Raji (cell line): ENCODE results near the gene G6PC3.

ENCODE experiments used
- POLR2A ChIP-seq: IDR thresholded peaks from 2 replicates; pipeline ENCODE4 v1.6.1; 2011; ENCODE audit warnings: low read depth, low read length, control low read depth; ENCODE audit not compliant: insufficient read depth

G6PC3 gene

DNA sequence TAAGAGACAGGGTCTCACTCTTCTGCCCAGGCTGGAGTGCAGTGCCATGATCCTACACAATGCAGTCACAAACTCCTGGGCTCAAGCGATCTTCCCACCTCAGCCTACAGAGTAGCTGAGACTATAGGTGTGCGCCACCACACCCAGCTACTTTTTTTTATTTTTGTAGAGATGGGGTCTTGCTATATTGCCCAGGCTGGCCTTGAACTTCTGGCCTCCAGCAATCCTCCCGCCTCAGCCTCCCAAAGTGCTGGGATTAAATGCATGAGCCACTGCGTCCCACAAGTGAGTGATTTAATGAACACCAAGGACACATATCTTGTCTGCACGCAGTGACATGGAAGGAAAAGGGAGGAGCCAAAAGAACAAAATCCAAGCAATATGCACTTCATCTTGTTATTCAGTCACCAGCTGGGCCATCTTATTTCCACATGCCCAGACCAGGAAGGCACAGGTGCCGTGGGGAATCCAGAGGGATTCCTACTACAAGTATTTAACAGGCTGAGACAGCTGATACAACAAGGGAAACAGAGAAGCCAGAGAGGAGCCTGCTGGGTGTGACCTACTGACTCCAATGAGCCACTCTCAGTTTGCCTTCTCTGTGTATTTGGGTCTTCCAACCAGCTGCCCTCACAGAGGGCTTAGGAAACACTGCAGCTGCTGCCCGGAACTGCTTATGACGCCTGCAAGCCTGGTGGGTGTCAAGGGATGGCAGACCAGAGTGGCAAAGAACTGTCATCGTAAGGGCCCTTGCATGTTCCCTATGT lies 21.1 kb upstream of the G6PC3 start:
- TF ChIP-seq POLR2A, result no peak

DNA sequence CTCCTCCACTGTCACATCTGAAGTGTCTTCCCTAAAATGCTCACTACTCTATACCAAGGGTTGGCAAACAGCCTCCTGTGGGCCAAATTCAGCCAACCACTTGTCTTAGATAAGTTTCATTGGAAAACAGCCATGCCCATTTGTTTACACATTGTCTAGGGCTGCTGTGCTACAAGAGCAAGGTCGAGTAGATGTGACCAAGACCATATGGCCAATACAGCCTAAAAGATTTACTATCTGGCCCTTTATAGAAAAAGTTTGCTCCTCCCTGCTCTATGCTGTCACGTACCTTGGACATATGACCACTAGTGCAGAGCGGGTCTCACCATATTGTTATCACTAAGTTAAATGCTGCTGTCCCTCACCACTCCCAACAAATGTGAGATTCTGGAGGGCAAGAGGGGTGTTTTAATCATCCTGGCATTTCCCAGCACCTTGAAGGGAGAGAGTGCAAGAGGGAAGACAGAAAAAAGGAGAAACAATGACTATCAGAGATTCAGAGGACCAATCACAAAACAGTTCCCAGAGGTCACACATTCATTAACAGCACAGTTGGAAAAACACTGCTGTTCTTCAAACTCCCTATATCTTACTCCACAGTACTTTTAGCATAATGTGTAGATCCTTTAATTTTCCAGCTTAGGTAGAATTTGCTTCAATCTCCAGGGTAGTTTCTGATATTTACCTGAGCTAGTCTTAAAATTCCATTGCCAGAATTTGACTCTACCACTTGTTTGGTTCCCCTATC lies 17.2 kb upstream of the G6PC3 start:
- no peak for TF ChIP-seq POLR2A

DNA sequence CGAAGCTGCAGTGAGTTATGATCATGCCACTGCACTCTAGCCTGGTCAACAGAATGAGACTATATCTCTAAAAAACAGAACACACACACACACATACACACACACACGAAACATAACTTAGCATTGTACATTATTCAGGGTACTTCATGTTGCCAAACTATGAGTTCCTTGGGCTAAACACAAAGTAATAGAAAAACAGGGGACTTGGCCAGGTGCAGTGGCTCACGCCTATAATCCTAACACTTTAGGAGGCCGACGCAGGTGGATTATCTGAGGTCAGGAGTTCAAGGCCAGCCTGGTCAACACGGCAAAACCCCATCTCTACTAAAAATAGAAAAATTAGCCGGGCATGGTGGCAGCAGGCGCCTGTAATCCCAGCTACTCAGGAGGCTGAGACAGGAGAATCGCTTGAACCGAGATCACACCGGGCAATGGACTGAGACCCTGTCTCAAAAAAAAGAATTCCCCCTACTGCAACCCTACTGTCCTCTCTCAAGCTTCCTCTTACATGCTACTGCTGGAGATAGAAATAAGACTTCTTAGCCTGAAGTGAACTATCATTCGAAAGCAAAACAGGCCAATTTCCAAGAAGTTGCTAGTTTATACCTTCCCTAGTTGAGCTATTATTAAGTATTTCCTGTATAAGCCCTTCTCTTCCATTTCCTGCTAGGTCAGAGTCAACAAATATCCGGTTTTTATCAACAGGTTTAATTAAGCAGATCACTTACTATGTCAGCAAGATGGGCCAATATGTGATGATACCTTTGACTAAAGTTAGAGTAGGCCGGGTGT lies 11.2 kb upstream of the G6PC3 start:
- TF ChIP-seq POLR2A, result no peak

DNA sequence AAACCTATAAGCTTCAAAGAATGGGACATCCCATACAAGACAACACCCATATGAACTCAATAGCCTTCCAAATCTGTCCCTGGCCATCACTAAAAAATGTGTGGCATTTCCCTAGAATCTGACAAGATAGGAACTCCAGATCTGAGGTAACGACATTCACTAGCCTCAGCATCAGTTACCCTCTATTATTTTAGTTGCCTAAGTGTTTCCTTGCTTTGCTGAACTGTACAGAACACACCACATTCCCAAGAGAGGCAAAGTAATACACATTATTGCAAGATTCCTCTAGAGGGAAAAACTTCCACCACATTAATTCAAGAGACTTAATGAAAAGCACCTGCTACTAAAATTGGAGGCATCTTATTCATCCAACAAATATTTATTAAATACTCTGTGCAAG lies 9.1 kb upstream of the G6PC3 start:
- no peak for TF ChIP-seq POLR2A

DNA sequence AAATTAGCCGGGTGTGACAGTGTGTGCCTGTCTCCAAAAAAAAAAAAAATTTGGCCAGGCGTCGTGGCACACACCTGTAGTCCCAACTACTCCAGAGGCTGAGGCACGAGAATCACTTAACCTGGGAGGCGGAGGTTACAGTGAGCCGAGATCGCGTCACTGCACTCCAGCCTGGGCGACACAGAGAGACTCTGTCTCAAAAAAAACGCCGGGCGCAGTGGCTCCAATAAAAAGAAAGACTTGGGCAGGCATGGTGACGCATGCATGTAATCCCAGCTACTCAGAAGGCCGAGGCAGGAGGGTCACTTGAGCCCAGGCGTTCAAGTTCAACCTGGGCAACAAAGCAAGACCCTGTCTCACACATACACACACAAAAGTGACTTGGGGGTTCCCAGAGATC lies 7.7 kb upstream of the G6PC3 start:
- no peak for TF ChIP-seq POLR2A

DNA sequence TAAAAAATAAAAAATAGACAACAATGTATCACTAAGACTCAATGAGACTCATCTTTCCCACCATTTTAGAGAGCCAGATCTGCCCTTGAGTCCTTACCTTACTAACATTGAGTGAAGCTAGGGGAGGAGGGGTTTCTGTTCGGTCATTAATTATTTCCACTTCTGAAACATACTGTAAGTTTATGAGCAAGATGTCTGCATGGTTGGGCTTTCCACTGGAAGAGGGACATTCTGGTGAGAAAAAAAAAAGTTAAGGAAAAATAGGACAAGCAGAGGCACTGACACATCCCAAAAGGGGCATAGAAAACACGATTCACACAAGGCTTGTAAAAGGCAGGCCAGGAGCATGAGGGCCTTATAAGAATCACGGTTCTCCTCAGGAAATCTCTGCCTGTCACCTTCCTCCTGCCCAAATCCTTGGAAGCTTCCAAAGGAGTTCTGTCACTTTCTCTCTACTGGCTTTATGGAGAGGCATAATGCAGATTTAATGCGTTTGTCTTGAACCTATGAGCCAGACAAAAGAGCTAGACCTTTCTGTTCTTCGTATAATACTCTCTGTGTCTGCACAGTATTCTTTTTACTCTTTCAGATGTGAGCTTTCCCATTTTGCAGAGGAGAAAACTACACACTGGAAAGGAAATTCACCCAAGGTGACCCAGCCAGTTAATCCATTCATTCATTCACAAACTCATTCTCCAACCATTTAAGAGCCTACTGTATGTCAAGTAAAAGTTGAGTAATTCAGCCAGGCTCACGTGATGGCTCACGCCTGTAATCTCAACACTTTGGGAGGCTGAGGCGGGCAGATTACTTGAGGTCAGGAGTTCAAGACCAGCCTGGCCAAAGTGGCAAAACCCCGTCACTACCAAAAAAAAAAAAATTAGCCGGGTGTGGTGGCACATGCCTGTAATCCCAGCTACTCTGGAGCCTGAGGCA lies 6.6 kb upstream of the G6PC3 start:
- TF ChIP-seq POLR2A, result no peak

DNA sequence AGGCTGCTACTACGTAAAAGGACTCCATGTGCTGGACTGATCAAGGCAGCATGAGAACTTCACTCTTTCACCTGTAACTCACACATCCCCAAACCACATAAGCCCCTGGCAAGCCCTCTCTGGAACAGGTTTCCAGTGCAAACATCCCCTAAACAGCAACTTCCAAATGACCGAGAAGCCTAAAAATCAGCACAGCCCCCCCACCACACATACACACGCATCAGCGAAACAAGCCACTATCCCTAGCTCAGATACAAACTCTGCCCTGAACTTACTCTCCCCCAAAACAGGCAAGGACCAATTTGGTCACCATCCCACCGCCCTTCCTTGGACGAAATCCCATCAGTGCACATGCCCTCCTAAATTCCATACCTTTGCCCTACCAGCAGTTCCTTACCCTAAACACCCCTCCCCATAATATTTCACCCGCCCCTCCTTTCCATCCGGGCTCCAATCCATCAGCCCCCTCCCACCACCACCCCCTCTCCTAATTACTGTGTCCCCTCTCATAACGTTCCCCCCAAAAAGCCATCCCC lies 4.8 kb upstream of the G6PC3 start:
- no peak for TF ChIP-seq POLR2A

DNA sequence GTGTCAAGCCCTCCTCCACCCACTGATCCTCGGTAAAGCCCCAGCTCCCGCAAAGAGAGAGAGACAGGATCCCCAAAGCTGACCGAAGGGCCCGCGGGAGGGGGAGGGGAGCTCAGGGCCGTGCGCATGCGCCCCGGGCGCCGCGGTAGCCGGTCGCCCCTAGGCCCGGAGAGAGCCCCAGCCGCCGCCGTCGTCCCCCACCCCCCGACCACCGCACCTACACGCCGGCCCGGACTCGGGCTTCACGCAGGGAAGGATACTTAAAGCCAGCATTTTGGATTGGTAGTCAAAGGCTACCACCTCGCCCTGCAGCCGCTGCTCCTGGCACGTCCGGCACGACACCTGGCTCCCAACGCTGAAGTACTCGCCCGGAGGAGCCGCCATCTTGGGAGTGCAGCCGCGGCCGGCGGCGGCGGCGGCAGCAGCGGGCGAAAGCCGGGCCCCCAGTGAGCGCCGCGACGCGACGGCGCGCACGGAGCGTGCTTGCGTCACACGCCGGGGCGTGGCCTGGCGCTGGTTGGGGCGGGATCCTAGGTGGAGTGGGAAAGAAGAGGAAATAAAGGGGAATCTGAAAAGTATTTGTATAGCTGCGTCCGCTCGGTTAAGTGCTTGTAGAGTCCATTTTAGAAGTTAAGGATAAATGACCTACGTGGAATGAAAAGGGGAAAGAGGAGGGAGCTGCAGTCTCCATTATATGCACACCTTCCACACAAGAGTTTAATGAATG lies 4.2 kb upstream of the G6PC3 start, which contains the start of gene LSM12:
Gene LSM12 (minus strand): TSS at position 468 of the 727 bp plus-strand sequence. CDS start 84 bp downstream, at position 384.
- TF ChIP-seq POLR2A, result peak; percentile 76

DNA sequence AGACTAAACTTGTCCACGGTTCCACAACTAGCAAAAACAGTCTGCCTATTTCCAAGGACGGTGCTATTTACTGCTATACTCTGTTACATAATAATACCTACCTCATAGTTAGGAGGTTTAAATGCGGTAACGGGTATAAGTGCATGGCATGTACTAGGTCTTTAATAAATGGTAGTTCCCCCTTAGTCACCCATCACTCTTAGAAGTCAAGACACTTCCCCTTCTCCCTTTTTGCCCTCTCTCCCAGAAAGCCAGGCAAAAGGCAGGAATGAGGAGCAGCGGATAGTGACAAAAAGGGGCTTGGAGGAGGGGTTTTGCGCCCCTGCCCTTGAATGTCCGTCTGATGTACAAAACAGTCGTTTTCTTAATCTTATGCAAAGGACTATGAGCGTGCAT lies 3.0 kb upstream of the G6PC3 start:
- no peak for TF ChIP-seq POLR2A

DNA sequence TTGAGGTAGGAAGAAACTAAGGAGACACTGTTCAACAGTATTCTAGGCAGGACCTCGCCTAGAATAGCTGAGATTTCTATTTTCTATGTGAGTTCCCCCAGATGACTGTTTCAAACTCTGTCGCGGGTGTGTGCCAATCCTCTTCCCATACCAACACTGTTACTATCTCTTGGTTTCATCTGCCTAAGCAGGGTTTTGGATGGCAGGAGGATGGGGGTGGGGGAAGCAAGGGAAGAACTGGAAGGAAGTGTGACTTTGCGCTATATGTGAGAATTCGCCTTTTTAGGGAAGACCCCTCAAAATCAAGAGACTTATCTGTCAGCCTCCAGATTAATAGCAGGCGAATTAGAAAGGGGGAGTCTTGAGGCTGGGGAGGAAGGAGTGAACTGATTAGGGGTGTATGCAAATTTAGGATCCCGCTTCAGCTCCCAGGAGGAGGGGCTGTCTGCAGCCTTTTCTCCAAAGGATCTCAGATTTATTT lies 521 bp upstream of the G6PC3 start:
- TF ChIP-seq POLR2A, result no peak

DNA sequence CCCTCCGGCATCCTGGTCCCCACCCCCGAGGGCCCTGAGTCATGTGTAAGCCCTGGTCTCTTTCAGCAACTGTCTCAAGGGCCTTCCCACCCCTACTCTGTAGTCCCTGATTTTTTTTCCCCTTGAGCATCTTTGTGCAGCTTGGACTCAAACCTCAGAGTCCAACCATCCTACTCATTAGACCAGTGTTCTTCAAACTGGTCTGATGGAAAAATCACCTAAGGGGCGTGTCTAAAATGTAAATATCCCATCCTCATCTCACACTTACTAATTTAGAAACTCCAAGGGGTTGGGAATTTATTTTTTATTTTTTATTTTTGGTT lies 624 bp downstream of the G6PC3 start:
- TF ChIP-seq POLR2A, result no peak

DNA sequence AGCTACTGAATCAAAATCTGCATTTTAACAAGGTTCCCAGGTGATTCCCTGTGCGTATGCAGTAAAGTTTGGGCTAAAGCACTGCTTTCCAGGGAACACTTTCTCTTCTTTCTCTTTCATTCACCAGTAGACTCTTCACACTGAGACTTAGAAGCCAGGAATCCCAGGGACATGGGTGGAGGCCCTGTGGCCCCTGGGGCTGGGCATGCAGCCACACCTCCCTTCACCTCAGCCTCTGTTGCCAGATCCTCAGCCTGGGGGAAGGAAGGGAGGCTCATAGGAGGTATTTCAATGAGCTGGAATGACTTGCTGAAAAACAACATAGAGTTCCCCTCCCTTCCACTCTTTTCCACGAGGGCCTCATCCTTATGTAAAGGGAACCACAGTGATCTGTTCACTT lies 1.2 kb downstream of the G6PC3 start:
- TF ChIP-seq POLR2A, result no peak

DNA sequence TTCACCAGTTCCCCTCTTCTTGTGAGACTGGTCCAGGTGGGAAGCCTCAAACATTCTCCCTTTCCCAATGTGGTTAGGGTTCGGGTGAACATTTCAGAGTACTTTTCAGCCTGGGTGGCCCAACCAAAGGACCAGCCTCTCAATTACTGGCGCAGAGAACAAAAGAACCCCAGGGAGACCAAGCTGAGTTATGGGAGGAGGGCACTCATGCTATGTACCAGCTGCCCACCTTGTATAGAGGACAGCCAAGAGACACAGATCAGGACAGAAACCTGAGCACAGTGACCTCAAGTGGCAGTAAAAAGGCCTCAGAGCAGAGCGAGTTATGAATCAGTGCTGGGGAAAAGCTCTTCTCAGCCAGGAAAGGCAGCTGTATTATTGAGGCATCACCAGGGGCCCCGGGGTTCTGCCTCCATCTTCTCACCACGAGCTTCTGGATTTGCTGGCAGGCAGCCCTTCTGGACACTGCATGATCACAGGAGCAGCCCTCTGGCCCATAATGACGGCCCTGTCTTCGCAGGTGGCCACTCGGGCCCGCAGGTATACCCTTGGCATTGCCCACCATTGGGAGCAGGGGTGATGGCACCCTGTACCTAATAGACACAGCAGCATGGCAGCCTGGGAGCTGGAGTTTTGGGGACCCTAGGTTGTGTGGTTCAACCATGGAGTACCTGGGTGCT lies 3.8 kb downstream of the G6PC3 start:
- no peak for TF ChIP-seq POLR2A
